Ascending aorta (tissue), 2 donors: ENCODE measurements around the gene USP35. TPM values are rescaled to one million over a fixed set of nuclear protein-coding genes. Genes with fewer than 3 reads are reported as not detected.

Source experiments
- DNase-seq, 2 donors: peaks; one replicate each; pipeline ENCODE4 v3.0.0-alpha.2; 2019; ENCODE audit warnings: low spot score in 2 of 2
- H3K27ac ChIP-seq, 2 donors: fragments of 200-600 bp; sonication (generic); one replicate each; pipeline ENCODE4 v1.5.1; 2016 to 2017; ENCODE audit warnings: mild to moderate bottlenecking in 1 of 2
- H3K27me3 ChIP-seq: fragments of 200-600 bp; sonication (generic); one replicate; pipeline ENCODE4 v1.5.1; 2017
- H3K36me3 ChIP-seq, 2 donors: fragments of 200-600 bp; sonication (generic); one replicate each; pipeline ENCODE4 v1.5.1; 2016
- H3K4me1 ChIP-seq, 2 donors: fragments of 200-600 bp; sonication (generic); one replicate each; pipeline ENCODE4 v1.5.1; 2016 to 2017; ENCODE audit warnings: mild to moderate bottlenecking in 1 of 2
- H3K4me3 ChIP-seq, 2 donors: fragments of 200-600 bp; sonication (generic); one replicate each; pipeline ENCODE4 v1.5.1; 2016 to 2017; ENCODE audit warnings: mild to moderate bottlenecking in 1 of 2
- H3K9me3 ChIP-seq, 2 donors: fragments of 200-600 bp; sonication (generic); one replicate each; pipeline ENCODE4 v1.5.1; 2016
- intact Hi-C: fragments of 100-400 bp; cut with DNase I; formaldehyde crosslinking; loops from one replicate; pipeline ENCODE4 v1.15.1; 2023
- total RNA-seq: library from RNA; depleted of rRNA; stranded (reverse); fragments of >200 nt; gene quantifications from one replicate; pipeline ENCODE4 v1.1.0, GENCODE V29; 2016
- TF ChIP-seq, protein P1 (sequence below), 3 experiments: fragments of 200-600 bp in 2 of 3; fragments of 450-650 bp in 1 of 3; sonication (generic) in 2 of 3; IDR thresholded peaks; one replicate each; pipeline ENCODE4 v1.5.1; 2016 to 2019; ENCODE audit warnings: antibody characterized with exemption in 3 of 3, mild to moderate bottlenecking in 1 of 3, moderate library complexity in 1 of 3

Gene USP35
- total RNA-seq, 1 donor from 2014 or later, result 34.0 TPM

- peak in 1 of 2 donors; percentile 61 for DNase-seq
- H3K4me3 ChIP-seq, result no peak overlapping the region
- H3K9me3 ChIP-seq, result no peaks in the 10 kb centered on the region
- intact Hi-C loops, result loop anchor here (2.0 kb wide), 1 partner anchor 21 kb away; no protein-coding TSS in a partner anchor
- H3K36me3 ChIP-seq, result peaks cover 47 to 68% of the 10 kb centered on the region in 2 donors
- no peaks in the 10 kb centered on the region for H3K27me3 ChIP-seq
- H3K27ac ChIP-seq, result peak overlapping the region; percentile 48 to 49
- no peaks in the 10 kb centered on the region for H3K4me1 ChIP-seq
- TF ChIP-seq, protein P1, sequence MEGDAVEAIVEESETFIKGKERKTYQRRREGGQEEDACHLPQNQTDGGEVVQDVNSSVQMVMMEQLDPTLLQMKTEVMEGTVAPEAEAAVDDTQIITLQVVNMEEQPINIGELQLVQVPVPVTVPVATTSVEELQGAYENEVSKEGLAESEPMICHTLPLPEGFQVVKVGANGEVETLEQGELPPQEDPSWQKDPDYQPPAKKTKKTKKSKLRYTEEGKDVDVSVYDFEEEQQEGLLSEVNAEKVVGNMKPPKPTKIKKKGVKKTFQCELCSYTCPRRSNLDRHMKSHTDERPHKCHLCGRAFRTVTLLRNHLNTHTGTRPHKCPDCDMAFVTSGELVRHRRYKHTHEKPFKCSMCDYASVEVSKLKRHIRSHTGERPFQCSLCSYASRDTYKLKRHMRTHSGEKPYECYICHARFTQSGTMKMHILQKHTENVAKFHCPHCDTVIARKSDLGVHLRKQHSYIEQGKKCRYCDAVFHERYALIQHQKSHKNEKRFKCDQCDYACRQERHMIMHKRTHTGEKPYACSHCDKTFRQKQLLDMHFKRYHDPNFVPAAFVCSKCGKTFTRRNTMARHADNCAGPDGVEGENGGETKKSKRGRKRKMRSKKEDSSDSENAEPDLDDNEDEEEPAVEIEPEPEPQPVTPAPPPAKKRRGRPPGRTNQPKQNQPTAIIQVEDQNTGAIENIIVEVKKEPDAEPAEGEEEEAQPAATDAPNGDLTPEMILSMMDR (IDR thresholded peaks at IDR 0.05), result no peak
Measured at GRCh38 chr11:78213526-78214330, 25.0 kb downstream of the USP35 start.

DNA sequence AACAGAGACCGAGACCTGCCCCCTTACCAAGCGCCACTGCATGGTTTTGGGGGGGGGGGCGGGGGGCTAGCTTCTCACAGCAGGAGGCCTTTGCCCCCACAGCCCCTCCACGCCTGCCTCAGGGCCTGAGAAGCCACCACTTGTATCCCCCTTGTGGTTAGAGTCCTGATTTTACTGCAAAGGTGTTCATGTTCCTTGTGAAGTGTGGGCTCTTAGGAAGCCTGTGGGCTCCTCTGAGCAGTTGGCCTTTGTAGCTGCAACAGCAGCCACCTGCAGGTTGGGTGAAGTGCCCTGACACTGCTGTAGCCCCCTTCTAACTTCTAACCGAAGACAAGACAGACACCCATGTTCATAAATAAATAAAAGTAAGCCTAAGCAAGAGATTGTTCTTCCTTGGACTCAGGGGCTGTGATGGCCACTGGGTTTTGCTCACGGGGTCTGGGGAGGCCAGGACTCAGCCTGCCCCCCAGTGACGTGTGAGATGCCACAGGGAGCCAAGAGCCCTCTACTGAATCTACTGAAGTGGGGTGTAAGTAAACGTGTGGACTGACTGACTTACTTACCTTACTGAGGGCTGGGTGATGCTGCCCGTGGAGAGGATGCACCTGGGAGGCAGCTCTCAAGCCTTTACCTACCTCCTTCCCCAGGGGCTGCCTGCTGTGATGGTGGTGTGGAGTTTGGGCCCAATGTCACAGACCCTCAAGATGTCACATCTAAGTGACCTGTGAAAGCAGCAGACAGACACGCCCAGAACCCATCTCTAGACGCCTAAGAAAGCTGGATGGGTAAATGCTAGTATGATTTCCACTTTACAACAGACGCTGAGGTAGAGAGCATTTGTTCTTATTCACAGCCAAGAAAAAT is 25.8 kb downstream of the USP35 start:
- Histone ChIP-seq H3K4me1 (no peaks in the 10 kb centered on the region), H3K4me3 (no peak overlapping the region), H3K27ac (peak overlapping the region; percentile 27 to 48), H3K27me3 (no peaks in the 10 kb centered on the region), H3K36me3 (peaks cover 50 to 68% of the 10 kb centered on the region in 2 donors), H3K9me3 (no peaks in the 10 kb centered on the region)
- intact Hi-C loops, result no loop called here
- DNase-seq, result peak in 1 of 2 donors; percentile 58
- TF ChIP-seq, protein P1 (IDR thresholded peaks at IDR 0.05), result no peak

GRCh38 chr11:78216021-78216420 is 27.3 kb downstream of the USP35 start:
- intact Hi-C loops, result no loop called here
- DNase-seq, result peak in 1 of 2 donors; percentile 56
- H3K27ac ChIP-seq, result peak overlapping the region; percentile 22 to 27
- no peaks in the 10 kb centered on the region for H3K9me3 ChIP-seq
- H3K36me3 ChIP-seq, result peaks cover 50 to 68% of the 10 kb centered on the region in 2 donors
- H3K4me3 ChIP-seq, result no peak overlapping the region
- TF ChIP-seq, protein P1 (IDR thresholded peaks at IDR 0.05), result no peak
- H3K27me3 ChIP-seq, result no peaks in the 10 kb centered on the region
- H3K4me1 ChIP-seq, result no peaks in the 10 kb centered on the region

DNA sequence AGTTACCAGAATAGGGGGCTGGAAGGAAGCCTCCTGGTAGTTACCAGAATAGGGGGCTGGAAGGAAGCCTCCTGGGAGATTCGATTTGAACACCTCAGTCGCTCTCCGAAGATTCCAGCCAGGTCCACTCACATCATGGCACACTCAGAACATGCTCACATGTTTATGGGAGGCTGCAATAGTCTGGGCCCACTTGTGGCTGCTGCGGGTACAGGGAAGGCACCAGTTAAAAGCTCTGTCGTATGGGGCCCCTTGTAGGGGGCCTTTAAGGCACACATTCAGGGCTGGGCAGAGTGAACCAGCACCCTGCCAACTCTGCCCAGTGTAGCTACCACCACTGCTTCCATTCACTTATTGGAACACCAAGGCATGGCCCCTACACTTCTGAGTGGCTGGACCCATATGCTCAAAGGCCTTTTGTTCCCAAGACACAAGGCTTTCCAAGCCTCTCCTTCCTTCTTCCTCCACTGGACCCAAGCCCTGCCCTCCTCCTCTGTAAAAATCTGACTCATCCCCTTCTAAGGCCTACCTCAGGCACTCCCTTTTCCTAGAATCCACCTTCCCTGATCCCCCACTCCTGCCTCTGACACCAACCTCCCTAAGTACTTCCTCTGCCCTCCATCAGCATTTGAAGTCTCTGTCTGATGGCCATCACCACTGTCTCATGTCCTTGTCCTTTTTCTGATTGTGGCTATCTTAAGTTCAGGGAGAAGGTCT is 28.0 kb downstream of the USP35 start:
- intact Hi-C loops, result no loop called here
- Histone ChIP-seq H3K36me3 (peaks cover 53 to 72% of the 10 kb centered on the region in 2 donors), H3K9me3 (no peaks in the 10 kb centered on the region), H3K4me3 (no peak overlapping the region), H3K27me3 (no peaks in the 10 kb centered on the region), H3K4me1 (no peaks in the 10 kb centered on the region), H3K27ac (peak overlapping the region; percentile 4 to 21)
- DNase-seq, result peak in 1 of 2 donors; percentile 47
- TF ChIP-seq, protein P1 (IDR thresholded peaks at IDR 0.05), result no peak
